SIG-M5 treated with dmso at 0.1 percent for 504 hours (cell line): ENCODE measurements around the gene GADD45G.

Source experiments
- DNase-seq: peaks from one replicate; lab custom pipeline; 2025; ENCODE audit not compliant: unreplicated experiment; lab: John Stamatoyannopoulos, UW

GADD45G gene

DNA sequence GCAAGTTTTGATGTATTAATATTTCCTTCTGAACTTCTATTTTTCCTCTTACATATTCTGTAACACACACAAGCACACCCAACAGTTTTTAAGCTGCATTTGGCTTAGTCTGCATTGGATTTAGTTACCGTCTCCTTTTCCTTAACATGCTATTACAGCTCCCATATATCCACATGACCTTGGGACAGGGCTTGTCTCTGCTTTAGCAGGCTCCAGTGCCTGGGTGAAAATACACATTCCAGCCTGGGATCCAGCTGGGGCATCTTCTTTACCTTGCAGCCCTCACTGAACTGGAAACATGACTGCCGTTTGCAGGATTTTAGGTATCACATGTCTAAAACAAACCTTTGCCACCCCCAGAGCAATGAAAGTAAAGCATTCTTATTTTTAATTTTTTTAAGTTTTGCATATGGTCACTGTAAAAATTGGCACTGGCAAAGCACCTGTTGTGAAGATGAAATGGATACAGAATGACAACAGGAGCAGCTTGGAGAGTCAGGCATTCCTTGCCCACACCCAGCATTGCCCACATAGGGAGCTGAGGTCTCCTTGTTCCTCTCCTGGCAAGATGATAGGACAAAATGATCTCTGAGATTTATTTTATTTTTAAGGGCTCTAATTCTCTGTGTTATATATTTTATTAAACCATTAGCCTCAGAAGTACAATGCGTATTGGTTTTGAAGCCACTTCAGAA is 4.0 kb downstream of the GADD45G start:
- DNase-seq, result no peak

DNA sequence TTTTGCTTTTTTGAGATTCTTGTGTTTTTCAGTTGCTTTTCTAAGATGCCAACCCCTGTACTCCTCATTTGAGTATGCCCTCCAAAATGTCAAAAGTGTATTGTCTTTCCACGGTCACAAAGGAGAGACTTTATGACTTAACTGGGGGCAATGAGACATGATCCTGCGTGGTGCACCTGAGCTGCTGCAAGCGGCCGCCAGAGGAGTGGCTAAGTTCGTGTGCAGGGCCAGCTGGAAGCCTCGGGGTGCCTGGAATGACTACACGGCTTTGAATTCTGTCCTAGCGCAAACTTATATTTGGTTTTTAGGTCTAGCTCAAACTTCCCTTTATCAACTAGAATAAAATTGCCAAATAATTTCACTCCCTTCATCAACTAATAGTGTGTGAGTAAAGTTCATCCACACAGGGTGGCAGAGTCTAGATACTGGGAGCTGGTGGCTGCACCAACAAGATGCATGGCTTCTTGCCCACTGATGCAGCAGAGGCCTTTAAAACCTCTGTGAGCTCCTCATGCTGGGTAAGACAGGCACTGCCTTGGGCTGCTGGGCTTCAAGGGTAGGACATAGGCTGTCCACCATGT is 4.7 kb downstream of the GADD45G start:
- DNase-seq, result no peak

DNA sequence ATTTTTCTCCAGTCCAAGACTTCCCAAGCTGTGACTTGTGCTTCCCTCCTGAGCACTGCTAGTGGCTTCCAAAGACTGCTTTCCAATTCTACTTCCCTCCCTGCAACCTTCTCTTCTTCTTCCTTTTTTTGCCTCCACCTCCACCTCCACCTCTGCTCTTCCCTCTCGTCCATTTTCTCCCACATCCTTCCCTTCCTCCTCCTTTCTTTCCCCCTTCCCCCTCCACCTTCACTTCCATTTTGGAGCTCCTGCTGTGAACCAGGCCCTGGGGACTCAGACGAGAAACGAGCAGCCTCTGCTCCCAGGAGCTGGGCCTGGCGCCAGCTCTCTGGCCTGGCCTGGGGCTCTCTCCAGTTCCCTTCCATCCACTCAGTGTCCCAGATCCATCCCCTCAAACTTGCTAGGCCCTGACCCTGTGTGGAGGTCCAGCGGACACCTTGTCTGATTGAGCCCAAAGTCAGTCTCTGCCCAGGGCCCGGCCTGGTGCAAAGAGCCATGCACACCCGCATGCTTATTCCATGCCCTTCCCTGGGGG is 5.6 kb downstream of the GADD45G start:
- DNase-seq, result no peak

DNA sequence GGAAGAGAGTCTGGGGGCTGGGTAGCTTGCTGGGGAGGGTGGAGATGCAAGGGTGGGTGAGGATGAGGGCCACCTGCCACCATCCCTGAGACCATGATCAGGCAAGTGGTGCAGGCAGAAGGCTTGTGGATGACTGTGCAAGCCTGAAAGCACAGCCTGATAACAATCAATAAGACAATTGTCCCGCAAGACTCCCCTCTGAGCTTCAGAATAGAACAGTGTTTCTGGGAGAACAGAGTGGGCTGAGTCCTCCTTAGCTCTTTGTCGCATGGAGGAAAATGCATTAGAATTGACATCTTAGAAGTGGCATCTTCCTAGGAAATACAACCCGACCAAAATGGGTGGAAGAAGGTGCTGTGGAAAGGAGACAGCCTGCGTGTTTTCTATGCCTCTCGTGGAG is 6.6 kb downstream of the GADD45G start:
- DNase-seq, result no peak

DNA sequence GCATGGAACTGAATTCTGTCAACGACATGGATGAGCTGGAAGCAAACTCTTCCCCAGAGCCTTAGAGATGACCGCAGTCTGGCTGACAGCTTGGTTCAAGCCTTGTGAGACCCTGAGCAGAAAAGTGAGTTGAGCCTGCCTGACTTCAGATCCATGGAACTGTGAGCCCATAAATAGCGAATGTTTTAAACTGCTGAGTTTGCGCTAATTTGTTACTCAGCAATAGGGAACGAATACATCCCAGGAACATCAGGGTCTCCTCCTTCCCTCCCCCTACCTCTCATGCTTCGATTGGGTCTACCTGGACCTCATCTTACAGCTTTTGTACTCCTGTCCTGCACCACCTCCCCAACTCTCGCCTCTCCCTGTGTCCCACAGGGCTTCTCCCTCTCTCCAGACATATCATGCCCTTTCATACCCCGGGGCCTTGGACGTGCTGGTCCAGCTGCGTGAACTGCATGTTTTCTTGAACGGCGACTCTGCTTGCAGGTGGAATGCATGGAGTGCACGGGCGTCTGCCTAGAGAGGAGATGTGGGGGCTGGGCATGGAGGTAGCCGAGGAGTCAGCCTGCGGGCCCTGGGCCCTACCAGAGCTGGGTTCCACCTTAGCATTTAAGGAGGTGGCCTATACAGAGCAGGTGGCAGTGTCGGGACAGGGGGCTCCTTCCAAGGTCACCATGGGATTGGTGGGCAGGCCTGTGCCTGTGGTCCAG is 7.9 kb downstream of the GADD45G start:
- no peak for DNase-seq

DNA sequence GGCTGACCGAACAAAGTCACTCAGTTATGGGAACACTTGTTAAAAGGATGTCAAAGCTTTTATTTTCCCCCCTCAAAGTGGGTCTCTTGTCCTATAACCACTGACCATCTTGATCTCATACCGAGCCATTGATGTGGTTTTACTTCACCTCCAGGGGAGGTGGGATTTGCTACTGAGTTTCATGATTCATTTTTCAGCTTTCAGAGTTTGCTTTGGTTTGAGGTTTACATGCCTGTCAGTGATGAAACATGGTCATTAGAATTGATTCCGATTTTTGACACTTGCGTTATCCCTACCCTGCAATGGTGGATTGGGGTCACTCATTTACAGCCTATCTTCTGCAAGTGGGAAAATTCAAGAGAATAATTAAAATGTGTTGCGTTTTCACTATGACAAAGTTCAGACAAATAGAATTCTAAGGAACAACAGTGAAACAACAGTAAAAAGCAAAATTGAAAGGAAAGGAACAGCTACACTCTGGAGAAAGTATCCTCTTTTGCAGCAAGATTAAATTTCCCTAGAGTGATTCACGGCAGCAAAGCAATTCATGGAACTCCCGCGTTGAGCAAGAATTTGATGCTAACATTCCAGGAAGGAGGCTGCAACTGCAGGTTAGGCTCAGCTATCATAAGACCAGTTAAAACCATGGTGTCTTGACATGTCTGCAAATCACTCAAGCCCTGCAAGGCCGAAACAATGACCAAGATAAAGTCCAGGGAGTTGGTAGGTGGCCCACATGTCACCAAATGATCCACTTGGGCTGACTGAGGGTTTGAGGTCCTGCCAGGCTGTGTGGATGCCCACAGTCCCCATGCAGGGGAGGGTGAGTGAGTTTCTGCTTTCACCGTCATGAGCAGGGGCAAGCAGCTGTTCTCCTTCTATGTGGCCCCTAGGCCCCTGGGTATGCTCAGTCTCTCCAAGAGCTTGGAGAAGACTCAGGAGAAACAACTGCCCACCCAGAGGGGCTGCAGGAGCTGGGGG is 9.4 kb downstream of the GADD45G start:
- no peak for DNase-seq

DNA sequence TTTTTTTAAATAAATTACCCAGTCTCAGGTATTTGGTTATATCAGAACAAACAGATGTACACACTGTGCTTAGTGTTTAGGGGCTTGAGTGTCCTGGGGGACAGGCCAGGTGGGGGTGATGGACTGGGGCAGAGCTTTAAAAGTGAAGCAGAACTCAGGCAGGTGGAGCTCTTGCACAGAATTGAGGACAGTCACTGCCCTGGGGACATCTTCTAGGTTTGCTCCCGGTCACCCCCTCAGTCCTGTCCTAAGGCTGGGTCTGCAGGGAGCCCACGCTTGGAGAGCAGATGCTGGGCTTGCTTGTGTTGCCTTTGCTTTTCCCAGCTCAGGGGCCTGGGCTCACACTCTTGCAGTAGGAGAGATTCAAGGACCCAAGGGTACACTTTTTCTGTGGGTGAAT is 10.8 kb downstream of the GADD45G start:
- DNase-seq, result no peak

DNA sequence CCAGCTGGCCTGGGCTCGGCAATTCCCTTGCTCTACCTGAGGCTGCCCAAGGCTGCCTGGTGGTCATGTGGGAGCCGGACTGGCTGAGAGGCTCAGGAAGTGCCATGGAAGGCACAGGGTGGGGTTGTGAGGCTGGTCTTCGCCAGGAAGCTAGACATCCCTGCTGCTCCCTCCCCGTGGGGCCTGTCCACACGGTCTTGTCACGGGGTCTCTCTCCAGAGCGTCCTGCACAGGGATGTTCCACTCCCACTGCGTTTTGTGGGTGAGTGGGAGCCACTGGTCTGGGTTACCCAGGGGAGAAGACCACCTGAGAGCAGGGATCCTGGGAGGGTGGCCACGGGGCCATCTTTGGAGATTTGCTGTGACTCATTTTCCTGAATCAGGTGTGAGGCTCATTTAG is 11.6 kb downstream of the GADD45G start:
- DNase-seq, result no peak

DNA sequence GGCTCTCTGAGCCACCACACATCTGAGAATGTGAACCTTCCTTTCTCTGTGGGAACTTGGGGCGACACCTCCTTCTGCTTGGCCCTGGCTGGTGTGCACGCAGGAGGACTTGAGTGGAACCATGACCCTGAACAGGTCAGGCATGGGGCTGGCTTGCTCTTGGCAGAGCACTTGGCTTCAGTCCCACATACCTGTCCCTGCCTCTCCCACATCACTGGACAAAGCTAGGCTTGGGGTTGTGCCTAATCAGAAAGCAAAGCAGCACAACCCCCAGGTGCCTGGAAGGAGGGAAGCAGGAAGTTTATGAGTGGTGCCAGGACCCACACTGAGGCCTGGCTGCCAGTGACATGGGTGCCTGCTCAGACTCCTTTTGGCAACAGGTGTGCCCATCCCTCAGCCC is 13.2 kb downstream of the GADD45G start:
- DNase-seq, result no peak

DNA sequence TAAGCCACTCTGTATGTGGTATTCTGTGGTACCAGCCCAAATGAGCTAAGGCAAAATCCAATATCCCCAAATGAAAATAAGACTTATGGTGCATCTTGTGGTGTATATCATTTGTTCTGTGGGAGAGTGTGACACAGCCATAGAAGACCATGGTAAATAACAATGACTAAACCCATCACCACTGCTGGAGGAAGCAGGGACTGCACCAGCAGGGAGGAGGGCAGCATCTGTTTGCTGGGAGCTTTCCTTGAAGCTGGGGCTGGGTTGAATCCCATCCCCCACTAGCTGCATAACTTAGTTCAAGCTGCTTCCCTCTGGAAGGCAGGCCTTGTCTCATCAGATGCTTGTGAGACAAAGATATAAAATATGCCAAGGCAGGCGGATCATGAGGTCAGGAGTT is 14.2 kb downstream of the GADD45G start:
- DNase-seq, result no peak

DNA sequence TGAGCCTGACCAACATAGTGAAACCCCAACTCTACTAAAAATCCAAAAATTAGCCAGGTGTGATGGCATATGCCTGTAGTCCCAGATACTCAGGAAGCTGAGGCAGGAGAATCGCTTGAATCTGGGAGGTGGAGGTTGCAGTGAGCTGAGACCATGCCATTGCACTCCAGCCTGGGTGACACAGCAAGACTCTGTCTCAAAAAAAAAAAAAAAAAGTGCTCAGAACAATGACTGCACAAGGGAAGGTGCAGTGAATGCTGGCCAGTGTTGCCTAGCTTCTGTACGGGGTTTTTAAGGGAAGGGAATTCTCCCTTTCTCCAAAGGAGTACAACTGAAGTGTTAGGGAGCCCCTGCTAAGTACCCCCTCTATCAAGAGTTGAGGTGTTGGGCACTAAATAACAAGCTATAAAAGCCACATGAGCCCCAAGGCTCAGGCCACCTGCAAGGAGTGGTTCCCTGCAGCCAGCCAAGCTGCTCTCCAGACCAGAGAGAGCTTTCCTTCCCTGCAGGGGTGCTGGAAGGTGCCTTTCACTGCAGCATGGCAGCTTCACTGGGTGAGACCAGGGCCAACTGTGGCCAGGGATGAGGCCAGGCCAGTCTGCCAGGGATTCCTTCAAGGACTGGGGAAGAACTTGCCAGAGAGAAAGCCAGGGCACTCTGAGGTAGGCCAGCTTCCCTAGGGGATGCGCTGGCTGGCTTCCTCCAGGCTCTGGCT is 14.8 kb downstream of the GADD45G start:
- no peak for DNase-seq

DNA sequence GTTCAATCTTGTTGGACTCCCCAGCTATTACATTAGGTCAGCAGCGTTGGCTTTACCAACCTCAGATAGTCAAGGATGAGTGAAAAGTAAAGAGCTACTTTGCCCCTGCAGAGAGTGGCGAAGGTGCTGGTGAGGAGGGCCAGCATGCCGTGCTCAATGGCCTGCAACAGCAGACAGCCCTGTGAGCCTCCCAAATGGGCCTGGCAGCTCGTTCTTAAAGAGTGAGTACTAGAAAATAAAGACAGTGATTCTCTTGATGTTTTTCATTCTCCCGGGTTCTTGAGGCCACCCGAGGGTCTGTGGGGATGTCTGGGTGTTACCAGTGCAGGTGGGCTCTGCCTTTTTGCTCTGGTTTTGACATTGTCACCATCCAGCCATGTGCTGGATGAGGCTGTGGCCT is 16.2 kb downstream of the GADD45G start:
- DNase-seq, result no peak

DNA sequence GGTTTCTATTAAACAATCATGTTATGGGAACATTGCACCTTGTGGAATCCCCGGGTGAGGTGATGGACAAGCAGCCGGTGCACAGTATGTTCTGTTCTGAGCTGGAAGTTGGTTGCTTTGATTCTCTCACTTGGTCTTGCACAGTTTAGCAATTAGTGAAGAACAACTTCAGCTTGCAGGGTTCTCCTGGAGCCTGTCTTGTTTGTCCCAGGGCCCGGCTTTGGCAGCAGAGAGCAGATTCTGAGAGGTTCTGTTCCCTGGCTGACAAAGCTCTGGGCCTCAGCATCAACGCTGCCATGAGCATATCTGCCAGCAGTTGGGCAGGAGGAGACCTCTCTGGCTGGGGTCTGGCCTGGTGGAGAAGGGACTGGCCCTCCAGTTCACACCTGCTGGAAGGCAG is 16.9 kb downstream of the GADD45G start:
- no peak for DNase-seq

DNA sequence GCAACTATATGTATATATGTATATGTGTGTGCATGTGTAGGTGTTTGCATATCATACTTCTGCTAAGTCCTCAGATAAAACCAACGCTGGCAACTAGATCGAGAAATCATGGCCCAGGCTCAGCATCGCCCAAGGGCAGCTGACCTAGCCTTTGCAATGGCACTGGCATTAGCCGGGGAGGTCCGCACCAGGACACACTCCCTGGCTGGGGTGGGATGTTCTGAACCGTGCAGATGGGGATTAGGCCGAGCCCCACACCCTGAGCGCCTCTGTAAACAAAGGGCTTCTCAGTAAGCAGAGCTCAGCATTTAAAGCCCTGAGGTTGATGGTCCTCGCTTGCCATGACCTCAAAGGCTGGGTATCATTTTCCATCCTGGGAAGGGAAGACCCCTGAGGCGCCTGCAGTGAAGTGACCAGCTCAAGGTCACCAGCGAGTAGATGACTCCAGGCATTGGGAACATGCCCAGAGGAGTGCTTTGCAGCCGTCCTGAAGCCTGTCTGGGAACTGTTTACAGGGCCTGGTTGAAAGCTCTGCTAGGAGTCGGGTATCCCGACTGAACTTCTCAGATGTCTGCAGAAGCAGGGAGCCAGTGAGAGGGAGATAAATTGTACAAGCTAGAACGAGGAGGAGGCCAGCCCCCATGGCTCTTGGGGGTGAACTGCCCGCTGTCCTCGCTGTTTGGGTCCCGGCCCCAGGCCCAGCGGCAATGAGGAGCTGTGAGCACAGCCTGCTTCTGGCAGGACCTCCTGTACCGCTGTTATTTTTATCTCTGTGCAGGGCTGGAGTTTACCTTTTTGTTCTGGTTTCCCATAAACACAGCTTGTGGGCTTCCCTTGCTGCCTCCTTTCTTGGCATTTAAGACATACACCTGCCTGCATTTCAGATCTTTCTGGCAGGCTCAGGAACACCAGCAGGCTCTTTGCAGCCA is 18.4 kb downstream of the GADD45G start:
- DNase-seq, result no peak

DNA sequence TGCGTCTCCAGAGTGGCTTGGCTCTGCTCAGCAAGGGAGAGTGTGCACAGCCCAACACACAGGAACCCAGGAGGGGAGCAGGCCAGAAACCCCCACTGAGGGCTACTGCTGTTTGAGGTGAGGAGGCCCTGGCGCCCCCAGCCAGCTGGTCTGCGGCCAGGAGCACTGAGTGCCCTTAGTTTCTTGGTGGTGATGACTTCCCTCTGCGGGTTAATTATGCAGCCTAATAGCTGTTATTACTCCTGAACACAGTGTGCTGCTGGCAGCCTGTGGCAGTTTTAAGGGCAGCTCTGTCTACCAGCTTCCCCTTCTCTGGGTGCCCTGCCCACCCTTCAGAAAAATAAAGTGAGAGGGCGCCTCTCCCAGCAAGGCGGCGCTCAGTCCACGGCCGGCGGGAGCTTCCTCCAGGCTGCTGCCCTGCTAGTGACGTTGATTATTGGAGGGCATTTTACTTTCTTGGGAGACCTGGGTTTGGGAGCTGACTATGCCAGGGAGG is 19.2 kb downstream of the GADD45G start:
- no peak for DNase-seq

DNA sequence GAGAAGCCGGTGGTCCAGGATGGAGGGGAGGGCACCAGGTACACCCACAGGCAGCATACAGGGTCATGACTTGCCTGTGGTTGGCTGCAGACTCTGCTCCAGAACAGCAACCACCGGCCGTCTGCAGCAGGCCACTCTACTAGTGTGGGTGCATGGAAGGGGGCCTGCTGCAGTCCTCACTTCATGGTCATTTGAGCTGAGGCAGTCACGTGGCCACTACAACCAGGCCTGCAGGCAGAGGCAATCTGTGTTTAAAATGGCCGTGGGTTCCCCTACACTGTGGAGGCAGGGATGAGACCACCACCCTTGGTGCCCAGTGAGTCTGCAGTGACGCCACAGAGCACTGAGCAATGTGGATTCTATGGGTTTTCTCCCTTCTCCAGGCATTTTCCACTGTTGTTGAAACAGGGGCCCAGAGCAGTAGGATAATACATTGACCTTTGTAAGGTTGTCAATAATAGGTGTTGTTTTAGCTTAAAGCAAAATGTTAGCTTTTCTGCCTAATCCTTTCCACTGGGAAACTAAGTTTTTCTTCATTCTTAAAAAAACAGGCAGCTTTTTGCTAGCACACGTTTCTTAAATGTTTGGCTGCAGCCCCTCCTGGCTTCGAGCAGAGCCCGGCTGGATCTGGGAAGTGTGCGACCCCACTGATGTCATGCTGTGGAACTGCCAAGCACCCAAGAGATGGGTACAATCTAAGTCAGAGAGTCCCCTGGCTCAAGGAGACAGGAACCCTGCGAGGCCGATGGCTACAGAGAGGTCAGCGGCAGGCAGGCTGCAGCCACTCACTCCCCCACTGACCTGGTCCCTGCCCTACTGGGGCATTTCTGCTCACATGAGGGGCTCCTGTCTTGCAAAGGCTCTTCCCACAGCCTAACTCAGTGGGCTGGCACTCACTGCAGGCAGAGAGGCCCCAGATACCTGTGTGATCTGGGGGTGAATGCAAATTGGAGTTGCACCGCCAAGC is 21.2 kb downstream of the GADD45G start:
- DNase-seq, result no peak

DNA sequence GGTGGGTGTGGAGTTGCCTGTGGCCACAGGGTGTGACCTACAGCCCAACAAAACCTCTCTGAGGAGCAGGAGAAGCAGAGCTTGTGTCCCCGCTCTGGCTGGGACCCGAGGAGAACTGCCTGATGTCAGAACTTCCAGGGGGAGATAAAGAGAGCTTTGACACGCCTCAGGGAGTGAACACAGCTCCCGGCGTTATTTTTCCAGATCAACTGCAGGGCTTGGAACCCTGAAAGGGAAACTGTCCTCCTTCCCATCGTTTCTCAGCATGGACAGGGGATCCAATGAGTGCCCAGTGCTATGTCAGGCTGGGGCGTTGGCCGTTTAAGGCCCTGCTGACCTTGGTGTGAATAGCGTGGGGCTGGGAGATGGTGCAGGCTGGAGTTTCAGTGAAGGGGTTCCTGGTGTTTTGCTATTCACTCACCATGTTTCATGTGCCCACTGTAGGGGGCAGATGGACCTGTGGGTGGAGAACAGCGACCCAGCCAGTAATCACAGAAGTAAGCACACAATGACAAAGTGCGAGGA is 22.0 kb downstream of the GADD45G start:
- DNase-seq, result no peak

DNA sequence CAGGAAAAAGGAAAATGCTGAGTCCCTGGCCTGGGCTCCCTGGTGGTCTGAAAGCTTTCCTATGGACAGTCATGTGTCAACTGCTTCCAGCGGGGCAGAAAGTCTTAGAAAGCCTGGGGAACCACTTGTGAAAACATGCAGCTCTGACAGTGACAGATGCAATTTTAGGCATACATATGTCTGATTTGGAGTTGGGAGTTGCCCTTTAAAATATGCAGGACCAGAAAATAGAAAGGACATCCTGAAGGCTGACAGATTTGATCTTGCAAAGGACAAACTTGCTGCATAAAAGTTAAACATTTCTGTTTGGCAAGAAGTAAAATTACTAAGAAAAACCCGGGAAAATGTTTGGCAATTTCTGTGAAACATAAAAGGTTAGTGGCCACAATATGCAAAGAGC is 23.8 kb downstream of the GADD45G start:
- no peak for DNase-seq
